ENCODE results near the gene SEC24B. TPM values are rescaled to one million over a fixed set of nuclear protein-coding genes. Genes with fewer than 3 reads are reported as not detected.
"Not testable (repeated sequence)": the region's sequence is repeated elsewhere in the genome, so short reads cannot be mapped to it uniquely, and the experiment has no call there.

SEC24B gene
- total RNA-seq, 1 donor from 2014 or later, result 29.3 TPM

GRCh38 chr4:109424093-109424841 is 9.3 kb upstream of the SEC24B start:
- intact Hi-C loops (cut with micrococcal nuclease), result loop anchor here (5.0 kb wide), 1 partner anchor 553 kb away; no protein-coding TSS in a partner anchor
- ATAC-seq (no peak), DNase-seq (no peak)

GRCh38 chr4:109425405-109425804 is 8.2 kb upstream of the SEC24B start:
- no peak for DNase-seq
- no peak for ATAC-seq
- intact Hi-C loops (cut with micrococcal nuclease), result no loop called here

DNA sequence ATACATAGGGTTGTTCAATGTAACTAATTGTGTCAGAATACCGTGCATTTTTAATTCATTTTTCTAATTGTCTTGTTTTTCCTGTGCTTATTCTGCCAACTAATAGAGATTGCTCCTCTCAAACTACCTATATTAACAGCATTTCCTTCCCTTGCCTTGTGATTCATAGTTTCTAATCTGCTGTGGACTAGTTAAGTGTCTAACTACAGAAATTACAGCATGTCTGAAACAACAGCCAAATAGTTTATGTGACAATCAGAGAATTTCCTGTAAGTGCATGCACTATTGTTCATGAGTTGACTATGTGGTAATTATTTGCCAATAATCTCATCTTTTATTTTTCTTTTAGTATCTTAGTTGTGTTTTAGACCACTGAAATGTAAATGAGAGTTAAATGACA is 4.1 kb upstream of the SEC24B start:
- intact Hi-C loops (cut with micrococcal nuclease), result no loop called here
- no peak for ATAC-seq
- no peak for DNase-seq

DNA sequence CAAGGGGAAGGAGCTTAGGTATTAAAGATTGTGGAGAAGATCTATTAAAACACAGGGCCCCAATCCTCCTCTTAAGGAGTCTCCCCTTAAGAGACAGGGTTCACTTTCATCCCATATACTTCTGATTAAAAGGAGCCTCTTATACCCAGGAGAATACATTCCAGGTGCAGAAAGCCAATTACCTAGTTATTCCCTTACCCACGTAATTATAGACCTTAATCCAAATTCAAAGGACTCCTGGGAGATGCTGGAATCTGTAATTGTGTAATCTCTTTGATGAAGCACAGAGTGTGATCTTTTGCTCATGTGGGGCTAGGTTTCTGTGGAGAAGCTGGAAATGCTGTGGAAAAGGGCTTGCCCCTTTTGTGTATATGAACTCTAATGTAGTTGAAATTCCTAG is 1.4 kb upstream of the SEC24B start:
- ATAC-seq (no peak), DNase-seq (no peak)

DNA sequence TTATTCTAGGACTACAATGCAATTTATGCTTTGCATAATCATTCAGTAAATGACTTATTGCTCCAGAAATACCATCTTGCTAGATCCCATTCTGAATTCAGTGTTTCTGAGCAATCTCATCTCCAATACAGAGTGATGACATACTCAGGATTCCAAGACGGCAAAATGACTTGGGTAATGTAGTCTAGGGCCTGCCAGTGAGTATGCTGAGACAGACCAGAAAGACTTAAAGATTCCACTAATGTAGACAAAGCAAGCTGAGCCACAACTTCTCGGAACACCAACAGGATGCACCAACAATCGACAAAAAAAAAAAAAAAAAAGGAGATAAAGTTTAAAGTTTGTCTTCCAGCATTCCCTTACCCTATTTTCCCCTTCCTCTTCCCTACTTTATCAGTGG is 919 bp upstream of the SEC24B start:
- DNase-seq (no peak), ATAC-seq (no peak)
- intact Hi-C loops (cut with micrococcal nuclease), result no loop called here

More for the DNA sequence above, 1.4 kb upstream of the SEC24B start:
- intact Hi-C loops (cut with micrococcal nuclease), result no loop called here

- peak; percentile 70 for ATAC-seq
- peak; percentile 66 for DNase-seq
- intact Hi-C loops (cut with micrococcal nuclease), result no loop called here
Observed at GRCh38 chr4:109434007-109434971, 674 bp downstream of the SEC24B start.

DNA sequence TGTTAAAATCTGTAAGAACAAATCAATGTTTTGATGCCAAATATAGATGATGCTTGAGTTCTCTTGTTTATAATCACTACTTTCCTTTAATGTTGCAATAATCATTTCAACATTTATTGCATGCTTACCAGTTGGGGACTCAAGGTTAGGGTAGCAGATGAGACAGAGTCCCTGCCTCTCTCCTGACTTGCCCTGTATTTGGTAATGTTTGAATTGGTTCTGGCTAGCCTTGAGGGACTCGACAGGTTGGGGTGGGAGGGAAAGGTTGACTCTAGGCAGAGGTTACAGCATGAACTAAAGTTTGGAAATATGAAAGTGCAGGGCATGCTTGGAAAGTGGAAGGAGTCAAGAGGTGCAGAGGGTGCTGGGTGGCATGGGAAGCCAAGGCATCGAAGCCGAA is 2.0 kb downstream of the SEC24B start:
- DNase-seq (no peak), ATAC-seq (no peak)
- intact Hi-C loops (cut with micrococcal nuclease), result loop anchor here (5.0 kb wide), 1 partner anchor 392 kb away; the partner anchor contains the start of gene RRH

DNA sequence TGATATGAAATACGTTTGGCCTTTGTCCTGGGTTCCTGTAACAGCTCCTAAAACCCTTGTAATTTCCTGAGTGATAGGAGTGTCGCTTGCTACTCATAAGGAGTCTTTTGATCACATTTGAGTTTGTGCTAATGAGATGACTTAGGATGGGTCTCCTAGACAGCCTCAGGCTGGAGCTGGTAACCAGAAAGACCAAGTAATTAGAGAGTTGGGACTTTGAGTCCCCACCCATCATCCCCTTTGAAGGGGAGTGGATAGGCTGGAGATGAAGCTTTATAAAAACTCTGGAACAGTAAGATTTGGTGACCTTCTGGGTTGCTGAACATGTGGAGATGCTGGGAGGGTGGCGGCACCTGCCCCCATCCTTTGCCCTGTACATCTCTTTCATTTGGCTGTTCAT is 2.9 kb downstream of the SEC24B start:
- ATAC-seq, result no peak
- DNase-seq, result no peak
- intact Hi-C loops (cut with micrococcal nuclease), result loop anchor here (5.0 kb wide), 1 partner anchor 391 kb away; the partner anchor contains the start of gene RRH

GRCh38 chr4:109440948-109441347 is 7.3 kb downstream of the SEC24B start:
- DNase-seq (no peak), ATAC-seq (peak; percentile 33)
- intact Hi-C loops (cut with micrococcal nuclease), result no loop called here

GRCh38 chr4:109441862-109442458 is 8.3 kb downstream of the SEC24B start:
- ATAC-seq (peak; percentile 23), DNase-seq (no peak)
- intact Hi-C loops (cut with micrococcal nuclease), result no loop called here

DNA sequence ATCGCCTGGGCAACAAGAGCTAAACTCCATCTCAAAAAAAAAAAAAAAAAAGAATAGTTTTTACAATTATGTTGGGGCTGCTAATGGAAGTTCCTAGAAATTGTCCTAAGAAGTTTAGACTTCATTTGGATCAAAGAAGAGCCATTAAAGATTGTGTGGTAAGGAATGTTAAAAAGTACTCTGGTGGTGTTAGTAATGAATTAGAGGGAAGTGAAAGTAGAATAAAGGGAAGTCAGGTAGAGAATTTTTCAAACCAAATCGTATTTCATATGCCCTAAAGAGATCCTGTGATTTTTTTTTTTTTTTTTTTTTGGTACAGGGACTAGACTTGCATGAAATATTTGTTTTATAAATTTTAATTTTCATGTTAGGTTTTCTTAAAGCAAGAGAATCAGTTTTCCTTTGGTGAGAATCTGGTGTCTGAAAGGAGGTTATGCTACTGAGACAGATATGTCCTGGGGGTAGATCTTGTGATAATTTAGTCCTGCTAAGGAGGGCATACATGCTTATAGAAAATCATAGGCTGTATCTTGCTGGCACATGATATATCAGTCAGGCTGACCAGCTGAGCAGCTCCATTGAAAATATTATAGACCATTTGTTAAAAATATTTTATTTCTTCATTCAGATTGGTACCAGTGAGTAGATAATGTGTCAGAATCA is 10.7 kb downstream of the SEC24B start:
- DNase-seq, result no peak

GRCh38 chr4:109447278-109447677 is 13.7 kb downstream of the SEC24B start:
- intact Hi-C loops (cut with micrococcal nuclease), result no loop called here
- ATAC-seq (no peak), DNase-seq (no peak)

More for the DNA sequence above, 10.7 kb downstream of the SEC24B start:
- ATAC-seq, result no peak
- intact Hi-C loops (cut with micrococcal nuclease), result no loop called here

DNA sequence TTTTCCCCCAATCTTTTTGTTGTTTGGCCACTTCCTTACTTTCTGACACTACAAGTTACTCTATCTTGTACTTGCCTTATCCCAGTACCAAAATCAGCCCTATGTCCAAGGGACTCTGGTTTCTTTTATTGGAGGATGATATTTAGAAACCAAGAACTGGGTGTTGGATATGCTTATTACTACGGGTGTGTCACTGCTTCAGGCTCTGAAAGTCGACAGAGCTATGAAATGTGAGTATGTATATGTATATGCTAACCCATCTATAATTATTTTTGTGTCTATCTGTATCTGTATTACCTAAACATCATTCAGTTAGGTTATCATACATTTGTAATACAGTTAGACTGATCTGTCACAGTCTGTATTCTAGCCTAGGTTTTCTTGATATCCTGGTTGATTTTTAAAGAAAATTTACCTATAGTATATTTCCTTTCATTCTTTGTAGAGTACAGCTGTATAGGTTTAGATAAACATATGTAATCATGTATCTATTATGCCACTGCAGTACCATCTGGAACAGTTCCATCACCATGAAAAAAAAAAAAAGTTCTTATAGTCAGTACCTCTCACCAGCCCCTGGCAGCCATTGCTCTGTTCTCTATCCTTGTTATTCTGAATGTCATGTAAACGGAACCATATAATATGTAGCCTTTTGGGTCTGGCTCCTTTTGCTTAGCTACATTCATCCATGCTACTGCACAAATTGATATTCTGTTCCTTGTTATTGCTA is 18.1 kb downstream of the SEC24B start:
- ATAC-seq (no peak), DNase-seq (no peak)
- intact Hi-C loops (cut with micrococcal nuclease), result no loop called here

GRCh38 chr4:109453110-109453509 is 19.5 kb downstream of the SEC24B start:
- intact Hi-C loops (cut with micrococcal nuclease); ATAC-seq; DNase-seq: not testable (repeated sequence)

GRCh38 chr4:109462297-109462696 is 28.7 kb downstream of the SEC24B start:
- ATAC-seq, result peak; percentile 37
- intact Hi-C loops (cut with micrococcal nuclease), result no loop called here
- DNase-seq, result no peak

- no peak for ATAC-seq
- intact Hi-C loops (cut with micrococcal nuclease), result no loop called here
Observed at GRCh38 chr4:109462802-109463201, 29.2 kb downstream of the SEC24B start.

GRCh38 chr4:109465069-109465468 is 31.5 kb downstream of the SEC24B start:
- DNase-seq, result no peak

More at GRCh38 chr4:109462802-109463201, 29.2 kb downstream of the SEC24B start:
- DNase-seq, result no peak

GRCh38 chr4:109469915-109470314 is 36.3 kb downstream of the SEC24B start:
- ATAC-seq, result no peak
- DNase-seq, result no peak
- intact Hi-C loops (cut with micrococcal nuclease), result no loop called here

More at GRCh38 chr4:109465069-109465468, 31.5 kb downstream of the SEC24B start:
- ATAC-seq, result peak; percentile 86
- intact Hi-C loops (cut with micrococcal nuclease), result no loop called here

Data from left ventricle myocardium superior (tissue), 1 donor.